ENCODE measurements around the gene SETDB2.
"Not testable (repeated sequence)": the region's sequence is repeated elsewhere in the genome, so short reads cannot be mapped to it uniquely, and the experiment has no call there.

Gene SETDB2

GRCh38 chr13:49494645-49495044 is 50.6 kb downstream of the SETDB2 start:
- Histone ChIP-seq H3K4me3 (peak overlapping the region; percentile 88), H3K27ac (peak overlapping the region in 1 of 2 donors; percentile 91)
- no peak for TF ChIP-seq CTCF (IDR thresholded peaks at IDR 0.05)
- DNase-seq (ENCODE audit: low spot score): no peak

- peak within 1 kb of the TSS; percentile 88 for H3K4me3 ChIP-seq
- peak; percentile 89 for DNase-seq (ENCODE audit: low spot score)
- TF ChIP-seq CTCF (IDR thresholded peaks at IDR 0.05): no peak
- H3K27ac ChIP-seq: peak within 1 kb of the TSS; percentile 91 to 99
Measured at GRCh38 chr13:49495783-49496762, 52.0 kb downstream of the SETDB2 start, which contains the start of gene PHF11. PHF11 (plus strand) TSS chr13:49495953; CDS start chr13:49496002, 49 bp downstream.

DNA sequence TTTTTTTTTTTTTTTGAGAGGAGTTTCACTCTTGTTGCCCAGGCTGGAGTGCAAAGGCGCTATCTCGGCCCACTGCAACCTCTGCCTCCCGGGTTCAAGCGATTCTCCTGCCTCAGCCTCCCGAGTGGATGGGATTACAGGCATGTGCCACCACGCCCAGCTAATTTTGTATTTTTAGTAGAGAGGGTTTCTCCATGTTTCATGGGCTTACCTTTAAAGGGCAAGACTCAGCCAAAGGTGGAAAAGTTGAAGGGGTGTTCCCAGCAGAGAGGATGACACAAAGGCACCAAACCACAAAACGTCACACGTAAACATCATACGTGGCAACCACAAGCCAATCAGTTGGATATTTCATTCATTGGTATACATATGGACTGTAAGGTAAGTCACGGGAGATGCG is 52.8 kb downstream of the SETDB2 start:
- Histone ChIP-seq H3K27ac (peak overlapping the region; percentile 91 to 99), H3K4me3 (peak overlapping the region; percentile 88)
- DNase-seq (ENCODE audit: low spot score): not testable (repeated sequence)

GRCh38 chr13:49497272-49497671 is 53.2 kb downstream of the SETDB2 start:
- TF ChIP-seq CTCF (IDR thresholded peaks at IDR 0.05): no peak
- Histone ChIP-seq H3K4me3 (no peak overlapping the region), H3K27ac (peak overlapping the region; percentile 1 to 99)
- DNase-seq (ENCODE audit: low spot score): no peak

DNA sequence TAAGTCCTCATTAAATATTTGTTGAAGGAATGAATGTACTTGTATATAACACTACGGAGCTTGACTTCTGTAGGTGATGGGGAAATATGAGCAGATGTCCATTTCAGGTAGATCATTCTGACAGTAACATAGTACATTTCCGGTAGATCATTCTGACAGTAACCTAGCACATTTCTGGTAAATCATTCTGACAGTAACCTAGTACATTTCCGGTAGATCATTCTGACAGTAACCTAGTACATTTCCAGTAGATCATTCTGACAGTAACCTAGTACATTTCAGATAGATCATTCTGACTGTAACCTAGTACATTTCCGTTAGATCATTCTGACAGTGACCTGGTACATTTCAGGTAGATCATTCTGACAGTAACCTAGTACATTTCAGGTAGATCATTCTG is 54.1 kb downstream of the SETDB2 start:
- H3K27ac ChIP-seq: no peak overlapping the region
- H3K4me3 ChIP-seq: no peak overlapping the region
- no peak for TF ChIP-seq CTCF (IDR thresholded peaks at IDR 0.05)
- no peak for DNase-seq (ENCODE audit: low spot score)

DNA sequence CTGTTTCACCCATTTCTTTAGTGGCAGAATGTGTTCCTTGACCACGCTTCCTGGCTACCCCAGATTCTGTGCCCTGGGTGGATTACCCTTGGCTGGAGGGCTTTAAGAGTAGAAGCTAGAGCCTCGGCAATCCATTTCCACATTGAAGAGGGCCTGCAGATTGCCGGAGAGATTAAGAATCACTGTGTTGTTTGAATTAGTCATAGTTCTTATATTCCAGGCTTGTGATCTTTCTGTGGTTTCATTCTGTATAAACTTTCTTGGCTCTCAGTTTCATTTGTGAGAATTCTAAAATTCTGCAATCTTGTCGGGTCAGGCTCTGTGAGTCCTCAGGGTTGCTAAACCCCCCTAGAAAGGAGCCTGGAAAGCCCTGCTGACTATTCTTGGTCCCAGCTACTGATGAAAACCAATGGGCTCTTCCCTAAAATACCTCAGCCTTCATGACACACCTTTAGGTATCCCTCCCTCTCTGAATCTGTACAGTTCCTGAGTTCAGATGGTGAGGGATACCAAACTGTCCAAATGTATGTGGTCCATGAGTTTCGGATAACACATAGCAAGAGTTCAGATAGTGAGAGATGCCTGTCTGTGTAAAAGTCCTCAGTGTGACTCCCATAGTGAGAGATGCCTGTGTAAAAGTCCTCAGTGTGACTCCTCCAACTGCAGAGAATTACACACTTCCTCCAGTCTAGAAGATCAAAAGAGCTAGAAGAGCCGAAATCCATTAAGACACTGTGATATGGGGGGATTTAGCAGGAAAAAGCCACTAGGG is 56.0 kb downstream of the SETDB2 start:
- H3K4me3 ChIP-seq: no peak overlapping the region
- no peak overlapping the region for H3K27ac ChIP-seq
- no peak for DNase-seq (ENCODE audit: low spot score)
- no peak for TF ChIP-seq CTCF (IDR thresholded peaks at IDR 0.05)

DNA sequence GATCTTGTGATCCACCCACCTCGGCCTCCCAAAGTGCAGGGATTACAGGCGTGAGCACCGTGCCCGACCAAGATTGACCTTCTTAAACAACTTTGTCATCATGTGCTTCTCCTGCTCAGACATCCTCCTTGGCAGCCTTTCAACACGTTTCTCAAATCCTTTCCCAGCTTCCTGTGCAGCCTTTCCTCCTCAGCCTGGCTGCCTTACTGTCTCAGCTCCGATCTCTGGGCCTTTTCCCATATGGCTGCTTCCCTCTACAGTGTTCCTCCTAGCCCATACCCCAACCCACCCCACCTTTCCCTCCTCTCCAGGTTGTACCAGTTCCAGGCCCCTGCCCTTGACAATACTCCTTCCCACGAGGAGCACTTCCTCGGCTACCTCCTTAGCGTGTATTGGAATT is 58.9 kb downstream of the SETDB2 start:
- H3K4me3 ChIP-seq: no peak overlapping the region
- DNase-seq (ENCODE audit: low spot score): no peak
- H3K27ac ChIP-seq: no peak overlapping the region
- TF ChIP-seq CTCF (IDR thresholded peaks at IDR 0.05): no peak
